HG03095 (cell line): ENCODE data around the gene WDR43.
"Not testable (repeated sequence)": the region's sequence is repeated elsewhere in the genome, so short reads cannot be mapped to it uniquely, and the experiment has no call there.

ENCODE experiments used
- ATAC-seq: cut with Tn5 transposase; IDR thresholded peaks from one replicate; pipeline ENCODE4 v1.9.1; 2021; ENCODE audit warnings: moderate library complexity; ENCODE audit not compliant: unreplicated experiment

Gene WDR43

DNA sequence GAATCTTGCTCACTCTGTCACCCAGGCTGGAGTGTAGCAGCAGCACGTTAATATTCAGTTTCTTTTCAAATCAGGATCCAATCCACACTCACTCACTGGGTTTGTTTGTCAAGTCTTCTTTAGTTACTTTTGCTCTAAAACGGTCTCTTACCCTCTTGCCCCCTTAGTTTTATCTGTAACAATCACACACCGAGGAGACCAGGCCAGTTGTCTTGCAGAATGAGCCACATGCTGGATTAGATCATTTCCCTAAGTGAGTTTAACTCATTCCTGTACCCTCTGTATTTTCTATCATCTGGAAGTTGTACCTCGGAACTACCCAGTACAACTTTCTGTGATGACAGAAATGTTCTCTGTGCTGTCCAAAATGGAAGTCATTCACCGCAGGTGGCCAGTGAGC, 65.9 kb downstream of the WDR43 start:
- no peak for ATAC-seq

DNA sequence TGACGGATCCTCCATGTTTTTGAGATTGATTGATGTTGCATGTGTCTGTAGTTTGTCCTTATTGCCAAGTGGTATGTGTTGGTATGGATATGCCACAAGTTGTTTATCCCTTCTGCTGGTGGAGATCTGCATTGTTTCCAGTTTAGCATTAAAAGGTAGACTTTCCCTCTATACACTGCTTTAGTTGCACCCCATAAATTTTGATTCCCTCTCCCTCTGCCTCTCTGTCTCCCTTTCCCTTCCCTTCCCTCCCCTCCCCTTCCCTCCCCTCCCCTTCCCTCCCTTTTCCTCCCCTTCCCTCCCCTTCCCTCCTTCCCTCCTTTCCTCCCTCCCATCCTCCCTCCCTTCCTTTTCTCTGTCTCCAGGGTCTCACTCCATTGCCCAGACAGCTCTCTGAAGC, 68.0 kb downstream of the WDR43 start:
- no peak for ATAC-seq

DNA sequence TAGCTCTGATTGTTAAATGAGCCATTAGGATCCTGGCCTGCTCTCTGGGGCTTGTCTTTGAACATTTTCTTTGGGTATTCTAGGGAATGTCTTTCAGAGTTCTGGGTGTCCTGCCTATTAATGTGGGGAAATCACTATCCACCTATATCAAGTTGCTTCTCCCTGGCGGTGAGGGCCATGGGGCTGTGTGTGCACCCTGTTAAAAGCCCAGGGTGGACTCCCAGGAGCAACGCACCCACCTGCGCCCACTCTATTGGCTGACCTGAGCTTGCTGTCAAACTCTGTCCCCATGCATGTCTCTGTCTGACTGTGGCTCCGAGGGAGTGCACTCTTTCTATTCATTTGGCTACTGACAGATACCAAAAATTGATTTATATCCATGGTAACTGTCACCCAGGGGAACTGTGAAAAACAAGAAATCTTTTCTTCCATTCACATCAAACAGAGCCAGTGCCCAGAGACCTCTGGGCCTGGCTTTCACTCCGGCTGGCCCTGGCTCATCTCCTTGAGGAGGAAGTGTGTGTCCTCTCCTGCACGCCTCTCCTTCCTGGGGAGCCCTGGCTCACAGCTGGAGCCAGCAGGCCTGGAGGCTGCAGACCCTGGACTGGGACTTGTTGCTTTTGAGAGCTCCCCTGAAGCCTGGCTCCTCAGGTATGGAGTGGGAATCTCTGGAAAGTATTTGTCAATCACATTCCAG, 76.1 kb downstream of the WDR43 start:
- no peak for ATAC-seq

DNA sequence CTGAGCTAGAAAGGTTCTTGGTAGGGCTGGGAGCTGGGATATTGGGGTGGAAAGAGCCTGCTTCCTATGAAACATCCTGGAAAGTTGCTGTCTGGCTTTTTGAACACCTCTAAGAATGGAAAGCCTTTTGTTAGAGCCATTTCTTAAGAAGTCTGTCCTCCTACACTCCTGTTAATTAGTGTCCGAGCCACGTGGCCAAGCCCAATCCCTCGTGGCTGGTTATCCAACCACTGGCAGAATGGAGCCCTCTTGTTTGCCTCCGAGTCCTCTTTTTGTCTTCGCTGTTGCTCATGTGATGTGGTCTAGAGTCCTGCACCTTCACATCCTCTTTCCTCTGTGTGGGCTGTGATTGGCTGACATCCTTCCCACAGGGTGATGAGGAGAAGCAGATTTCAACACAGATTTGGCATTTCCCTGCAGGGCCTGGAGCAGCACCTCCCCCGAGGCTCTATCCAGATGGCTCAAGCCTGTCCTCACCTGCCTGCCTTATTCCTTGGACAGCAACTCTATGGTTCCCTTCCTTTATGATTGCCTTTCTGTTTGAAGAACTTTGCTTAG, 78.4 kb downstream of the WDR43 start:
- no peak for ATAC-seq

DNA sequence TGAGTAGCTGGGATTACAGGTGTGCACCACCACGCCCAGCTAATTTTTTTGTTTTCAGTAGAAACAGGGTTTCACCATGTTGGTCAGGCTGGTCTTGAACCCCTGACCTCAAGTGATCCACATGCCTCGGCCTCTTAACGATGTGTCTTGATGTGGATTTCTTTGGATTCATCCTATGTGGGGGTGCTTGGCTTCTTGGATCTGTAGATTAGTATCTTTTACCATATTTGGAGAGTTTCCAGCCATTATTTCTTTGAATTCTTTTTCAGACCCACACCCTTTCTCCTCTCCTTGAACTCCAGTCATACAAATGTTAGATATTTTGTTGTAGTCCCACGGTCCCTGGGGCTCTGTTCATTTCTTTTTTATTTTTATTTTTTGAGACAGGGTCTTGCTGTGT, 79.8 kb downstream of the WDR43 start:
- ATAC-seq: no peak

DNA sequence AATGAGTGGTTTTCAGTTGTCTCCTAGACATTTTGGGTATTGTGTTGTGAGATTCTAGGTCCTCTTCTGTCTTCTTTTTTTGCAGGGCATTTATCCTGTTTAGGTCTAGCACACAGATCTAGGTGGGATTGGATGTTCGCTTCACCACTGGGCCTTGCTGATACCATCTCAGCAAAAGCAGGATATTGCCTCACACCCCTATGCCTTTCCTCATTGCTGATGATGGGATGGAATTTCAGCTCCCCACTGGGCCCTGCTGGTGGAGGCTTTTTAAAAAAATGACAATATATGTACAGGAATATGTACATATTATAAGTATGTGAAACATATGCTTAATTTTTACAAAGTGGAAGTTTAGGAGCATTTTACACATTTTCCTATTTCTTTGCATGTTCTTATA, 81.2 kb downstream of the WDR43 start:
- ATAC-seq: no peak

DNA sequence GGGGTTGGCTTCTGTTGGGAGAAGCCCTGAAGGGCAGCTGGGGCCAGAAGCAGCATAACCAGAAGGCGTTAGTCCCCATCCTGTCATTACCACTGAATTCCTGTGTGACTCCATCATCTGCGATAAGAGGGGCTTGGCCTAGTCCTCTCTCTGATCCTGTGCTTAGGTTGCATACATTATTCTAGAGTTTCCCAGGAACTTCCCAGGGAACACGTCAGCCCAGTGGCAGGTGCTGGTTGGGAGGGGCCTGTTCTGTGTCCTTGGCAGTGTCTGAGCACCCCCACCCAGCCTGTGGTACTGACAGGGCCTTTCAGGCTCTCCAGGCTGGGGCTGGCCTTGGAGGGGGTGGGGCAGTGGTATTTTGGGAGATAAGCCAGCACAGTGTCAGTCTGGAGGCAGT, 82.1 kb downstream of the WDR43 start:
- ATAC-seq: no peak

DNA sequence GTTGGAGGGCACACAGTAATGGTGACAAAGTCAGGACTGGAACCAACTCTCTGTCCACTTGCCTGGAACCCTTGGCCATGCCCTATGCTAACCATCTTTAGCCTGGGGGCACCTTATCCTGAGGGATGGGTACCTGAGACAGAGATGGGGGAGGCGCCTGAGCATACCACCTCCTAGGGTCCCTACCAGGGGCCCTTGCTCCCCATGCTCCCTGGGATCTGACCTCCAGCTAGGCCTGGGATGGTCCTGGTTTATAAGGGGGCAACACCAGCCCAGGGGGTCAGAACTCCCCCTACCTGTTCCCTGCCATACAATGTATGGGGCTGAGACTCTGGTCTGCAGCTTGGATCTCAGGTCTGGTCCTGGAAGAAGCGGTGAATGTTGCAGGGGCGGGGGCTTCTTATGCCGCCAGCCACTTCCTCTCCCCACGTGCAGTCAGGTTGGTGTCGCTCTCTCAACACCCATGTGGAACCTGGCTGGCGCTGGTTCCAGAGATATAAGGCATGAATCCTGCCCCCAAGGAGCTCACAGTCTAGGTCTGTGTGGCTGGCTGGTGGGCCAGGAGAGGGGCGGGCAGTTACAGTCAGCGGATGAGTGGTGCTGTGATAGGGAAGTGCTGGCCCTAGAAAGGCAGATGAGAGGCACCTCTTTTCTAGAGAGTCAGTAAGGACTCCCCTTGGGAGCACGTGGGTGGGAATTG, 82.9 kb downstream of the WDR43 start:
- no peak for ATAC-seq

DNA sequence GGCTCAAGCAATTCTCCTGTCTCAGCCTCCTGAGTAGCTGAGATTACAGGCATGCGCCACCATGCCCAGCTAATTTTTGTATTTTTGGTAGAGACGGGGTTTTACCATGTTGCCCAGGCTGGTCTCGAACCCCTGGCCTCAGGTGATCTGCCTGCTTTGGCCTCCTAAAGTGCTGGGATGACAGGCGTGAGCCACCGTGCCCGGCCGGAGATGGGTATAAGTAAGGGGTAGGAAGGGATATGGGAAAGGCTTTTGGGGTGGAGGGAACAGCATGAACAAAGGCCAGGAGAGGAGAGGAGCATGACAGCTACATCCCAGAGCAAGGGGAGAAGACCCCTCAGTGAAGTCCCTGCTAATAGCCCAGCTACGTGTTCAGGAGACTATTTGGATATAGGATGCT, 83.5 kb downstream of the WDR43 start:
- ATAC-seq: not testable (repeated sequence)

DNA sequence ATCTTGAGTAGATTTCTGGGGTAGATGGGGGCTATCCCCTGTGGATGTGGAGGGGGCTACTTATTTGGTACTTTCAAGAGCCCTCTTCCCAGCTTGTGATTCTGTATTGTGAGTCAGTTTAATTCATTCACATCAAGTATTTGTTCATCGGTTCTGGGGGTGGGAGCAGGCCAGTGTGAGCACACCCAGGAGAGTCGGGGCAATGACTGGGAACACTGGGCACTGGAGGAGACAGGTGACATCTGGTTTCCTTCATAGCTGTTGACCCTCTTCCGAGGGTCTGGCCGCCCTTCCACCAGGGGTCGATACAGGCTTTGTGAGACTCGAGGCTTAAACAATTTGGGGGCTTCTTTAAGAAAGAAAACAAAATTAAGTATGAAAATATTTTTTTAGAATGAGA, 84.1 kb downstream of the WDR43 start:
- ATAC-seq: no peak

DNA sequence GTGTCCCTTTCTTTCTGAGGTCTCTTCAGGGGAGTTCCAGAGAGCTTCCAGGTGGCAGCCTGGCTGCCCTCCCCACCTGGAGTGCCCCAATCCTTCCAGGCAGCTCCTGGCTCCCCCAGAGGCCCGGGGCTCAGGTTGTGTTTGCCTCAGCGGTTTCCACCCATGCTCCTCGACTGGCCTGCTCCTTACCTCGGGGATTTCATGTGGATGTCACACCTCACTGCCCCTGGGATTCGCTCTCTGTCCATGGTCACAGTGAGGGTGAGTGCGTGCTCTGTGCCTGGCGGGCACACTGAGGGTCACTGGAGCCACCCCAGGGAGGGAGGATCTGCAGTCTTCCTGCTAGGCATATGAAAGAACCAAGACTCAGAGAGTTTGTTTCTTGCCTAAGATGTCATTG, 84.6 kb downstream of the WDR43 start:
- no peak for ATAC-seq

DNA sequence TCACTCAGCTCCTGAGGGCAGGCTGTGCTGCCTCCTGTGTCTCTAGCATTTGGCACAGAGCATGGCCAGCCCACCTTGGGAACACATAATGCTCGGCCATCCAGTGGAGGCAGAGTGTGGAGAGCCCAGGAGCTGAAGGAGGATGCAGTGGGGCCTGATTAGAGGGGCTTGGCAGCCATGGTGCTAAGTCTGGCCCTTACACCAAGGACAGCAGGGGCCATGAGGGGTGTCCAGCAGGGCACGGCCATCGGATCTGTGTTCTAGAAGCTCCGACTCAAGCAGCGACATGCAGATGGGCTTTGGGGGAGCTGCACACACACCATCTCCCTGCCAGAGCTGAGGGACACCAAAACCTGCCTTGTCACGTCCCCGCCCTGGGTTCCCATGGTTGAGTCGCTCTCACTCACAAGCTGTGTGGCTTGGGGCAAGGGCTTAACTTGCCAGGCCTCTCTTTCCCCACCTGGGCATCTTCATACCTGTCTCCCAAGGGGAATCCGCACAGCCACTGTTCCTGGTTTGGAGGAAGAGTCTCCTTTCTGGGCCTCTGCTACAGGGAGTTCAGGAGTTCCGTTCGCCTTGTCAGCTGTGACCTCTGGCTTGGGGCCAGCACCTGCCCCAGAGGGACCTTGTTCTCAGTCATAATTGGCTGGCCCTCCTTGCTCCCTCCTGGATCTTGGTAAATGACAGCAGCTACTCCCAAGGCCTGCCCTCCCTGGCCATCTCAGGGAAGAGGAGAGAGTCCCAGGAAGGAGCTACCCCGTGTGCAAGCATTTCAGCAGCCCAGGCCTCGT, 85.3 kb downstream of the WDR43 start:
- ATAC-seq: no peak

DNA sequence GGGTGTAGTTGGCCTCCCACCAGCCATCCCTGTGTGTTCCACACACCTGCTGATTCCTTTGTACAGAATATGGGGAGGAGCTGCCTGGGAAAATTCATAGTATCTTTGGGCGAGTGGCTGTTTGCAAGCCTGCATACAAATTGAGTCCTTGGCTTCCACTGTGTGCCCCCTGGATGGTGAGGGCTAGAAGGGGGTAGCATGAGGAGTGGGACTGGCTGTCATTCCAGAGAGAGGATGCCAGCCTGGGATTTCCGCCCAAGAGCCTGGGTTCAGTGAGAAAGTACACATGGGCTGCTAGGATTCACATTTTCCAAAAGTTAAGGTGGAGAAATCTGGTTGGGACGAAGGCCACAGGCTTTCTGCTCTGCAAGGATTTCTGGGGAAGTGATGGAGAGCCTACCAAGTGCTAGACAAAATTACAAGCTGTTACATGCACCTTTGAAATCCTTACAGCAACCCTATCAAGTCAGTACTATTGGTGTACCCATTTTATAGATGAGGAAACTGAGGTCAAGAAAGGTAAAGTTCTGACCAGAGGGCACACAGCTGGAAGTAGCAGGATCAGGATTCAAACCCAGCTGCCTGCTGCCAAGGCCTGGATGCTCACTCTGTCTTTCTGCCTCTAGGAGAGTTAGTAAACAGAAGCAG, 86.0 kb downstream of the WDR43 start:
- no peak for ATAC-seq

DNA sequence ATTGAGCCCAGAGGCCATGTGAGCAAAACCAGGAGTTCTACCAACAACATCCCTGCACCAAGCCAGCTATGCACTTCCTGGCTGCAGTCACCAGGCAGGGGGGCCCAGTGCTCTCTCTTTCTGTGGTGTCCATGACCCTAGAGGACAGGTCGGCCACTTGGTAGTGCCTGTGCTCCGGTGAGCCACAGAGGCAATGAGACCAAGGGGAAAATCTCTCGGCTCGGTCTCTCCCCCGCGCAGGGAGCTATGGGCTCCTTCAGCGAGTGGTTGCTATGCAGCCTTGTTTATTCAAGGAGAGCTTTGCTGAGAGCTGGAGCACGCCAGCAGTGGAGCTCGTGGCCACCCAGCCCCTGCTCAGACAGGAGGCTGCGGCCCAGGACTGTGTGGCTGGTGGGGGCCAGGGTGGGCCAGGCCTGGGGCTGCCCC, 86.6 kb downstream of the WDR43 start, which contains the start of gene TOGARAM2:
Gene TOGARAM2, plus strand, starts transcription at position 283 of the 426 bp plus-strand sequence. CDS start 13,537 bp downstream, outside the sequence.
- no peak for ATAC-seq

DNA sequence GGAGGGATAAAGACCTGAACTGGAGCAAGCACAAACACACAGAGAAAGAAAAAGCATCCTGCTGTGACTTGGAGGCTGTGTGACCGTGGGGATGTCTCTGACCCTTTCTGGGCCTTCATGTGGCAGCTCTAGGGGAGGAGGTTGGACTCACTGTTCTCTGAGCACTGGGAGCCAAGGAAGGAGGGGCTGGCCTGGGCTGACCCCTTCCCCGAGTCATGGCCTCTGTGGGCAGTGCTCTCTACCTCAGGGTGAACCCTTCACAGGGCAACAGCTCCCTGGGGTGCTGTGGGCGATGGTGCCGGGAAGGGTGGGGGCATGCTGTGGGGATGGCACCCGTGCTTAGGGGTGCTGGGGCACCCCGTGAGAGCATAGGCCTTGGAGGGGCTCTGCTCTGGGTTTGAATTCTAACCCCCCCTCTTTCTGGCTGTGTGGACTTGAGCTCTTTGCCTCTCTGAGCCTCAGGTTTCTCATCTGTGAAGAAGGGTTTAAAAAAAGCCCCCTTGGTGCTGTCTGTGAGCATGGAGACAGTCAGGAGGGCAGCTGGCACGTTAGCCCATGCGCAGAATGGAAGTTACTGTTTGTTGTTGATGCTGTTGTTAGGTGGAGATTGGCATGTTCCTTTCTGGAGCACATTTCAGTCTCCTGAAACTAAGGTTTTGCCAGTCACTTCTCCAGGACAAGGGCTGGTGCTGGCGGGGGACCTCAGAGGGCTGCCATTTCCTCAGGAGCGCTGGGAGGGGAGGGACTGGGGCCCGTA, 87.3 kb downstream of the WDR43 start:
- no peak for ATAC-seq

DNA sequence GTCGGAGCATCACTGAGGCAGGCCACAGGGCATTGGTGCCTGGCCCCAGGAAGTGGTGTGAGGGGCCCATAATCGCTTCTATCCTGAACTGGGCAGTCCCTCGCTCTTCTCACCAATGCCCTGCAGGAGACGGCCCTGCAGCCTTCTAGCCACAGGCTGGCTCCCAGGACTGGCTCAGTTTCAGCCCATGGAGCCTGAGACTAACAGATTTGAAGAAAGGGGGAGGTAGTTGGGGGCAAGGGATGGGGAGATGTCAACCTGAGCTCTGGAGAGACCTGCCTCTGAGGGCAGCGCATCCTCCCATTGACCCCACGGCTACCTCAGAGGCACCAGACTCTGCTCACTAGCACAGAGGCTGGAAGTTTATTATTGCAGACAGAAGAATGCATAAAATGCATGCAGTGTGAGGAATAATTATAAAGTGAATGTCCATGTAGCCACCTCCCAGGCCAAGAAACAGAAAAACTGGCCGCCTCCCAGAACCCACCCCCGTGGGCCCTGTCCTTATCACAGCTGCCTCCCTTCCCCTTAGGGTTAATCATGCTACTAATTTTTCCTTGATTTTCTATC, 88.0 kb downstream of the WDR43 start:
- ATAC-seq: no peak

DNA sequence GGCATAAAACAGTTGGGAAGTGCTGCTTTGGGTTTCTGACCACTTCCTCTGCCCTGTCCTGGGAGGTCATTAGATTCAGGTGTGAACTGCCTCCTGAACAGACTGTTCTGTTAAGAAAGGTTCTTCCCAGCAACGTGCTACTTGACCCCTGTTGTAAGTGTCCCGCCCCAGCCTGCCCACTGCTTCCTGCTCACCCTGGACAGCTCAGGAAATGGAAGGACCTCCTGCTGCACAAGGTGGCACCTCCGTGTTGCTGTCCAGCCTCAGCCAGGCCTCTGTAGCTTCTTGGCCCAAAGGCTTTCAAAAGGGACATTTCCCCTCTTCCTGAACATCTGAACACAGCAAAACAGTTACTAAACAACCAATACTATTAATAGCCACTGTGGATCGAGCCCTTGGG, 92.0 kb downstream of the WDR43 start:
- ATAC-seq: no peak

DNA sequence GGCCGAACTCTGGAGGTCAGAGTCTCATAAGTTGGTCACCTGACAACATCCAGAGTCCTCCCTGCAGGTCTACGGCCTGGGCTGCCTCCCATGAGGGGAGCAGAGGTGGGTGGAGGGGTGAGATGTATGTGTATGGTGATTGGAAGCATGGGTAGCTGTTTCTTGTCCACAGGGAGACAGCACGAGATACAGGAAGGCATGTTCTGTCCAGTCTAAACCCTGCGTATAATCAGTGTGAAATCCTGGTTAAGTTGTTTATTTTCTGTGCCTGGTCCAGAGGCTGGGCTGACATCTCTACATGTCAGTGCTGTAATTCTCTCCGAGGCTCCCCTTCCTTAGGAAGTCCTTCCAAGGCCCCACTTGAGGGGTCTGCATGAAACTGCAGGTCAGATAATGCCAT, 95.5 kb downstream of the WDR43 start:
- no peak for ATAC-seq

DNA sequence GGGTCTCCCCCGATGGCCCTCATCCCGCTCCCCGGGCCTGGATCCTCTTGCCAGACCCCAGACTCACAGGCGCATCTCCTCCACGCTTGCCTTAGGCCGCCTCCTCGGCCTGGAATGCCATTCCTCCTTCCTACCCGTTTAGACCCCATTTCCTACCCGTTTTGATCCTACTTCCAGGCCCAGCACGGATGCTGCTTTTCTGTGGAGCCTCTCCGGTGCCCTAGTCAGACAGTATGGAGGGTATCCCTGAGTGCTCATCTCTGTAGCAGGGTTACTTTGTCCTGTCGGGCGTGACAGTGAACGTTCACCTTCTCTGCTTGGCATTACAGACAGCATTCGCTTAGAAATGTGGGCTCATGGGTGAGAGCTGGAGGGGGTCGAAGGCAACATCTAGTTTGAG, 96.0 kb downstream of the WDR43 start:
- ATAC-seq: no peak

DNA sequence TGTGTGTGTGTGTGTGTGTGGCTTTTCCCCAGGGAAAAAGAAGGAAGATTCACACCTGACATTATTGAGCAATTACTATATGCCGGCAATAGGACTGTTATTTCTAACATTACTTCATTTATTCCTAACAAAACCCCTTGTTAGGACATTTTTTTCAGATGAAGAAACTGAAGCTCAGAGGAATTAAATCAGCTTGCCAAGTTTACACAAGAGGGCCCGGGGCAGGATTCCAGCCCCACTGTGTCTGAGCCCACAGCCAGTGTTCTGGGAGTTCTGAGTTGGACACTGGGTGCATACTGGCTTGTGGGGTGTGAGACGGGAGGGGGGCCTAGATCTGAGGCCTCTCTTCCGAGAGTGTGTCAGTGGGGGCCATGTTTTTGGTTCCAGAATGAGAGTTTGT, 96.6 kb downstream of the WDR43 start:
- no peak for ATAC-seq
